ENCODE measurements around the gene PELI2.

PELI2 gene, protein sequence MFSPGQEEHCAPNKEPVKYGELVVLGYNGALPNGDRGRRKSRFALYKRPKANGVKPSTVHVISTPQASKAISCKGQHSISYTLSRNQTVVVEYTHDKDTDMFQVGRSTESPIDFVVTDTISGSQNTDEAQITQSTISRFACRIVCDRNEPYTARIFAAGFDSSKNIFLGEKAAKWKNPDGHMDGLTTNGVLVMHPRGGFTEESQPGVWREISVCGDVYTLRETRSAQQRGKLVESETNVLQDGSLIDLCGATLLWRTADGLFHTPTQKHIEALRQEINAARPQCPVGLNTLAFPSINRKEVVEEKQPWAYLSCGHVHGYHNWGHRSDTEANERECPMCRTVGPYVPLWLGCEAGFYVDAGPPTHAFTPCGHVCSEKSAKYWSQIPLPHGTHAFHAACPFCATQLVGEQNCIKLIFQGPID

DNA sequence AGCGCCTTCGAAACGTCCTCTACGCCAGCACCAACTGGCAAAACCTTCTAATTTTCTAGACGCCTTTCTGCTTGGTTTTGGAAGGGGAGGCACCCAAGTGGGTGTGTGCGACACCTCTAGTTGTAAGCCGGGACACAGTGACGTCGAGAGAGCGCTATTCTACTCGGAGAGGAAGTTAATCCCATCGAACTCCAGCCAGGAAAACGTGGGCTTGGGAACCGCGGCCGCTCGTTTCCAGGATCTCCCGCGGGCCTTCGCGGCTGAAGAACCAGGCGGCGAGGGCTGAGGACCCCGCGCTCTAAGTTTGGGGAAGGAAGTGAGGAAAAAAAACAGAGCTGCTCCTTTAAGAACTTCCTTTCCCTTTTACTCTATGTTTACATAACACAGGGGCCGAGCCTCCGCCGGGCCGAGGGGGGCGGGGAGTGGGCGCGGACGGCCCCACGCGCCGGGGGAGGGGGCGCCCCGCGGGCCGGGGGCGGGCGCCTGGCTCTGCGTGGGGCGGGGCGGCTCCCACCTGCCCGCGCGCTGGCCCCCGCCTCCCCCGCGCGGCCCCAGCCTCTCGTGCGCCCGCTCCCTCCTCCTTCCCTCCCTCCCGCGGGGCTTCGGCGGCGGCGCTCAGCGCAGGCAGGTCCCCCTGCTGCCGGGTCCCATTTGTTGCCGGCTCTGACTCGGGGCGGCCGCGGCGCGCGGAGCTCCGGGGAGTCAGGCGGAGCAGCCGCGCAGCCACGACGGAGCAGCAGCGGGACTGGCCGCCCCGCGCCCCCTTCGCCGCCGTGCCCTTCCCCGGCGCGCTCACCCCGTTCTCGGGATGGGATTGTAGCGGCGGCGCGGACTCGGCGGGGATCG, at the start of gene PELI2:
Gene PELI2, plus strand, starts transcription at position 647 of the 846 bp plus-strand sequence. CDS start 250 bp downstream, outside the sequence.
- peak; percentile 70 for DNase-seq

DNA sequence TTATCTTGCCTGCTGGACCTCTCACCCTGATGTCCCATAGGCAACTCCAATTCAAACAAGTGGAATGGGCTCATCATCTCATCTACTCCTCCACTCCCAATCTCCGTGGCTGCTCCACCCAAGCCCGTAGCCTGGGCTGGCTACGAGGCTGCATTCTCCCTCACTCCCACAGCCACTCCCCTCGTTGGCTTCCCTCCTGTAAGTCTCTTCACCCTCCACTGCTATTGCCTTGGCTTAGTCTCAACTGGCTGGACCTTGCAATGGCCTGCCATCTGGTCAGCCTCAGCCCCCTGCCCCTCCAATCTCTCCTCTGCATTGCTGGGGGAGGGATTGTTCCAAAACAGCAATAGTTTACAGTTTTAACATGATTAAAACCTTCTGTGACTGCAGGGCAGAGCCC, 44.4 kb upstream of the PELI2 start:
- DNase-seq = no peak

DNA sequence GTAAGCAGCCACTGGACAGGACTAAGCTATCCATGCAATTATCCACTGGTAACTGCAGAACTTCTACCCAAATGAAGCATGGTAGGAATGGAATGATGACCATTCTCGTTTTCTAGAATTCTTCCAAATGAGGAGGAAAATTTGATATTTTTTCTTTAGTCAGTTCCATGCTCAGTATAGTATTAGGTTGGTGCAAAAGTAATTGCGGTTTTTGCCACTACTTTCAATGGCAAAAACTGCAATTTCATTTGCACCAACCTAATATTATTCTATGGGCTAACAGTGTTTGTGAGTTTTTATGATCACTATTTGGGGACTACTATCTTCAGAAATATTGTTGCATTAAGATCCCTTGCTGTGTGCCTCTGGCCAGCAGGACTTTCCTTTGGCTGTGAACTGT, 42.9 kb upstream of the PELI2 start:
- DNase-seq = no peak

DNA sequence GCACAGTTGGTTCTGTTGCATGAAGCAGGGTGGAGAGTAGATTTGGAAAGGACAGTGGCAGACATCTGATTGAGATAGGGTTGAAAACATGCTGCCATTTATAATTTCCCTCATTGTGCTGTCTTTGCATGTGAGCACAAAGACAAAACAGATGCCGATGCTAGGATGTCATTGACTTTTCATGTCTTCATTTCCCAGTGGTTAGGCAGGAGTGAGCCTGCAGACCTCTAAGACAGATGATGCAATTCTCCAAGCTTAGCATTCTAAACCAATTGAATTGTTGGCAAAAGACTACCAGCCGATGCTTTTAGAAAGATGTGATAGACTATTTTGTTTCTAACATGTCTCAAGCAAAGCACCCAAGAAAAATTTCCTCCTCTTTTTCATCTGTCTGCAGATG, 37.1 kb upstream of the PELI2 start:
- DNase-seq = no peak

DNA sequence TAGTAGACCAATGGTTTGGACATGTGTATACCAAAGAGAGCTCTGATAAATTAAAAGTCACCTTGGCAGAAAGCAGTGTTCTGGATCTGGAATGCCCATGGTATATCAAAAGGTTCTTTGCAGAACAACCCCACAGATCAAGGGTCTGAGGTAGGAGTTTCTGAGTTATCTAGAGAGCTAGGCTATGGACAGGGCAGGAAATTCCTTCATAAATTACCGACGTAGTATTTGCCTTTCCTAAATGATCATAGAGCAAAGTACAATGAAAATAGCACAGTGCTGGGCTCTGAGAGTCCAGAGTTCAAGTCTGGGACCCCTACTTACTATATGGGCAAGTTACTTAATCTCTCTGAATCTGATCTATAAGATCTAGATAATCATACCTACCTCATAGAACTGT, 35.3 kb upstream of the PELI2 start:
- no peak for DNase-seq

DNA sequence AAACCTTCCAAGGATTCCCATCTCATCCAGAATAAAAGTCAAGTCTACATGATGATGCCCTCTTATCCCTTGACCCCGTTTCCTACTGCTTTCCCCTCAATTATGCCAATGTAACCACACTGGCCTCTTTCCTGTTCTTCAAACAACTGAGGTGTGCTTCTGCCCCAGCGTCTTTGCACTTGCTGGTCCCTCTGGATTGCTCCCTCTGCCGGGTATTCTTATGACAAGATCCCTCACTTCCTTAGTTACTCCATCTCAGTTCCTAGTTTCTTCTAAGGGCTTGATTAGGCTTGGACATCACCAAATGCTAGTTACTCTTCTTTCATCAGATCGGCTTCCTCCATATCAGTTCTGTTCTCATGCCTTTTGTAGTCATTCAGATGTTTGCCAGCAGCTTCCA, 32.7 kb upstream of the PELI2 start:
- DNase-seq = no peak

DNA sequence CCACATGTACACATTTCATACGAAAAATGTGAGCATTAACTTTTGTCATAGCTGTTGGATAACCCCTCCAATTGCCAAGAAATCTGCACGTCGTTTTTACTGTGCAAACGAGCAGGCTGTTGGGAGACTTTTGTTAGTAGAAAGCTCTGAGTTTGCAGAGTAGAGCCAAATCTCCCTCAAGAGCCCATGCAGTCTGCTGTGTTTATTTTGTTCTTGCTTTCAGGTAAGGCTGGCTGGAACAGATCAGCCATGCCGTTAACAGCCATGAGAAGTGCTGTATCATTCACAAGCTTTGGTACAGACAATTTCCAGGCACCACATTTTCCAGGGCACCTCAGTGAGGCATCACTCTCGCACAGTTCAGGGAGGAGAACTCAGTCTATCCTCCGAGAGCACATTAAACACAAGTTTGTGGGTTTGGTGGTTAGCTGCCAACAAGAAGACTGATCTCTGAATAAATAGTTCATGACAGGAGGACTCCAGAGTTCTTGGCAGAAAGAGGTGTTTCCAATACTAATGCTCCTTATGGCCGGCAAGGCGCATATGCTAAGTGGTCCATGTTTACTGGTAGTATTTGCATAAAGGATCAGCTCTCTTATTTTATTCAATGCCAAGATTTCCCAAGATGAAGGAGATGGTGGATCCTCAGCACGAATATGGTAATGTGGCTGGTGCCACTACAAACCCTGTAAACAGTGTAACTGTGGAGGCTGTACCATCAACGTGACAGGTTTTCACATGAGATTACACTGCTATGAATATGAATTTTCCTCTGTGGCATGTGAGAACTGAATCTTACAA, 30.3 kb upstream of the PELI2 start:
- DNase-seq = no peak

DNA sequence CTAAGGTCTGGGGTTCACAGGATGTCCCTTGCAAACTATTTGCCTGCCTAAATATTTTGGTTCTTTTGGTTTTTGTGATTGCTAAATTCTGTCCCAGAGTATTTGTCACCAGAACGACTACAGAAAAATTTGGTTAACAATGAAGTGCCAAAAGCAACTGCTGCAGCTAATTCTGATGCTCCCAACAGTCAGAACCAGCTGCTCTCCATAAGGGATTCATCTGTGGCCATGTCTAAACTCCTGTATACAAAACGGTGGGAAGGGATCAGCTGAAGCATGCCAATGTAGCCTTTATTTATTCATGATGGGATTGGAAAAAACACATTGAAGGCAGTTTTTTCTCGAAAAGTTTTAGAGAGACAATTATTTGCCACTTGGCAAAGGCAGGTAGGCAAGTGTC, 29.3 kb upstream of the PELI2 start:
- no peak for DNase-seq

DNA sequence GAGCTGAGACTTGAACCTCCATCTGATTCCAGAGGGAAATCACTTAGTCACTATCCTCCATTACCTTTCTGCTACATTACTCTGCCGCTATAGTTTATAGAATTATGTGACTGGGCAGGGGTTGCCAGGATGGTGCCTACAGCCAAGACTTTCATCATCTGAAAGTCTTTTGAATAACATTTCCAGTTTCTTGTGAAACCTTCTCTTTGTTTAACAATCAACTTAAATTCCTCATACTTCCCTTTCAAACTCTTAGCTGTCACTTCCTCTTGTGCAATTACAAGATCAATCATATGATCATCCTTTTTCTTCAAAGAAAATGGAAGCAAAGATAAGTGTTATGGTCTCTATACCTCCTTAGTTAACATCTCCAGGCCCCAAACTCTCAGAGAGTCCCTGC, 25.4 kb upstream of the PELI2 start:
- DNase-seq = no peak

DNA sequence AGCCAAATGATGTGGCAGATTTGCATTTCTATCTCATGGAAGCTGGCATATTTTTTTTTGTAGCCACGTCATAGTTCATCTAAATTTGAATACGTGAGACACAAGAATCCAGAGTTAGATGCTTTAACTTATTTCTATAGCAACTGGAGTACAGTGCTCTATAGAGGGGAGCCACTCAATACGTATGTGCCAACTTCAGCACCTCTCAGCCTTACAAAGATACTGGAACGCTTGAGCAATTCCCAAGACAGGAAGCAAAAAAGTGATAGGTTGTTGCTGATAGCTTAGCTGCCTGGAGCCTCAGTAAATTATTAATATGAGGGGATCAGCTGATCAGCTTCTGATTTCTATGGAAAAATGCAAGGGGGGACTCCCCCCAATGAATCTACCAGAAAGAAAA, 24.1 kb upstream of the PELI2 start:
- DNase-seq = no peak

DNA sequence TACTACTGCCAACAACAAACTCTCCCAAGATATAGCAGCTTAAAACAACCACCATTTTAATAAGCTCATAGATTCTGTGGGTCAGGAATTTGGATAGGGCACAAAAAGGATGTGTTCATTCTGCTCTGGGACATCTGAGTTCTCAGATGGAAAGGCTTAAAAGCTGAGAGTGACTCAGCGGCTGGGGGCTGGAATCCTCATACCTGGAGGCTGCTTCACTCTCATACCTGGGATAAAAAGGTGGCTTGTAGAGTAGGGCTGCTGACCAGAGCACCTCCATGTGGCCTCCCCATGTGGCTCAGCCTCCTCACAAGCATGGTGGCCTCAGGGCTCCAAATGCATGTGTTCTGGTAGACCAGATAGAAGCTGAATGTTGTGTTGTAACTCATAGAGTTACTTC, 20.2 kb upstream of the PELI2 start:
- no peak for DNase-seq

DNA sequence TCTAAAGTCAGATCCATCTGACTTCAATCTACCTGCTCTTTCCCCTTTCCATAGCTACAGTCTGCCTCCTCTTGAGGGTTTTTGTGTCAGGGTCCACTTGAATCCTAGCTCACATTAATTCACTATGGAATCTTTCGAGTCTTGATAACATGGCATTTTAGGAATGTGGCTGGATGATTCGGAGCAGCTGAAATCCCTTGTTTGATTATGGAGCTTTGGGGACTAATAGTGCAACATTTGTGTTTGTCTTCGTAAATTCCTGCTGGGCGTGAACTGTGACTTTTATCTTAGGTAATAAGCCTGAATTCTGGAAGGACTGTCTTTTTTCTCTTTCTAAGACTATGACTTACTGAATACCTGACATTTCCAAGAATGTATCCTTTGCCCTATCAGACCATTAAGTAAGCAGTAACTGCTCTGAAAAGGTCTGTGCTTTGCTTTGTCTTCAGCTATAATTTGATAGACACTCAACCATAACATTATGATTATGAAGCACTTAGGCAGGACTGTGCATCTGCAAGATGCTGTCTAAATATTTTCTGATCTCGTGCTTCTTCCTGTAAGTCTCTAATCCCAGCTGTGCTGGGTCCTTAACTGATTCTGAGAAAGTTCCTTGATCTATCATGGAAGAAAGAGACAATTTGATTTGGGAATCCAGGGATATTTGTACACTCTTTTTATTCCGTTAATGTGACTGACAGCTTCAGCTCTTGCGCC, 19.0 kb upstream of the PELI2 start:
- no peak for DNase-seq

DNA sequence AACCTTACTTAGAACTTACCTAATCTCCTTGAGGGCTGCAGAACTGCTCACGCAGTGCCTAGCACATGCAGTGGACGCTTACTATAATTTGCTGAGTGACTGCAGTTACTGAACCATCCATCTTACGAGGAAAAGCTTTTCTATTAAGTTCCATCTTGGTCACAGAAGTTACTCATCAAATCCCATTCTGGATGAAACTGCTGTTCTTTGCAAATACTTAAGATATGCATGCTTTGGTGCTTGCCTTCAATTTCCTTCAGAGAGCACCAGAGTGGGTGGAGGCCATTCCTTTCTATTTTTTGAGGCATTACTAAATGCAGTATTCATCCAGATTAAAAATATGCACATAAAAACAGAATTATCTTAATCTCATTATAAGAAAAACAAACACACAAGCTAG, 17.7 kb upstream of the PELI2 start:
- no peak for DNase-seq

DNA sequence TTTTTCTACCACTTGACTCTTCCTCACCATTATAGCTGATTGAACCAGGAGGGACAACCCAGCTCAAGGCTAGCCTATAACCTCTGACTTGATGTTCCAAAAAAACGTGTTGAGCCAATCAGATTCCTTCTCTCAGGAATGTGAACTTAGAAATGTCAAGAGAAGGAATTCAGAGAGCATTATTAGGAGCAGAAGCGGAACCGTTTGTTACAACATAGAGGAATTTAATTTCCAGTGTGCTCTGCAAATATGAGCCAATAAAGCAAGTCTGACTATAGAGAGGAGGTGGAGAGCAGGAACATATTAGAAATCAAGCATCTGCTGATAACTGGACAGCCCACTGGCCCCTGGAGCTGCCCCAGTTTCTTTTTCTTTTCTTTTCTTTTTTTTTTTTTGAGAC, 15.3 kb upstream of the PELI2 start:
- no peak for DNase-seq

DNA sequence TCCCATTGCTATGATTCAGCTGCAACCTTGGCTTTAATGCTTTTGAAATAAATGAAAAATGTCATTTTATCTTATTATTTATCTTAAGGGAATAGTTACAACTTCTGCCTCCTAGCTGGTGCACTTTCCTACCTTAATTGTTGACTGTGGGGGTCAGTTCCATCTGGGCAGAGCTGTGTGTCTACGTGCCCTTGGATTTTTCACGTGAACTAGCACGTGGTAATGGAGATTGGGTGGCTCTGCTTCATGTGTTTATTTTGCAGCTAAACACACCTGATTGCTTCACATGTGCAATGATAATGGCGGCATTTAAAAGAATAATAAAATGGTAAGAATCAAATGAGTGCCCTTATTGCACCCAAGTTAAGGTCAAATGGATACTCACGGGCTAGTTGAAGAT, 10.6 kb upstream of the PELI2 start:
- no peak for DNase-seq

DNA sequence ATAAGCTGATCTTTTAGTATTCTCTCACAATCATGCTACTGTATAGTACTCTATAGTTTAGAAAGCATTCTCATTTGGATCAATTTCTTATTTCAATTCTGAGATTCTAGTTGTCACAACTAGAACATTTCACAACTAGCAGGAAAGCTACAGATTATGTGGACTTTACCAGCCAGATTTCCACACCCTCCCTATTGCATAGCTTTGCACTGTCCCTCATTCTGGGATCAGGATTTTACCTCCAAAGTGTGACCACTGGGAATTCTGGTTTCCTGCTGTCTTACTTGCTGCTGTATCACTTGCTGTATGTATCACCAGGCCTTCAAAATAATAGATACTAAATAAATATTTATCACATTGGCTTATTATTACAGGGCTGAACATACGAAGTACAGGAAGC, 10.2 kb upstream of the PELI2 start:
- DNase-seq = no peak

DNA sequence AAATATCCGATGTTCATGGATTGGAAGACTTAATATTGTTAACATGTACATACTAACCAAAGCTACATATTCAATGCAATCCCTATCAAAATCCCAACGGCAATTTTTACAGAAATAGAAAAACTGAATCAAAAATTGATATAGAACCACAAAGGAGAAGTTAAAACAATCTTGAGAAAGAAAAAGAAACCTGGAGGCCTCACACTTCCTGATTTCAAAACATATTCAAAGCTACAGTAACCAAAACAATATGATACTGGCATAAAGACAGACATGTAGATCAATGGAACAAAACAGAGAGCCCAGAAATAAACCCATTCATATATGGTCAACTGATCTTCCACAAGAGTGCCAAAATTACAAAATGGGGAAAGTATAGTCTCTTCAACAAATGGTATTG, 5.4 kb upstream of the PELI2 start:
- no peak for DNase-seq

DNA sequence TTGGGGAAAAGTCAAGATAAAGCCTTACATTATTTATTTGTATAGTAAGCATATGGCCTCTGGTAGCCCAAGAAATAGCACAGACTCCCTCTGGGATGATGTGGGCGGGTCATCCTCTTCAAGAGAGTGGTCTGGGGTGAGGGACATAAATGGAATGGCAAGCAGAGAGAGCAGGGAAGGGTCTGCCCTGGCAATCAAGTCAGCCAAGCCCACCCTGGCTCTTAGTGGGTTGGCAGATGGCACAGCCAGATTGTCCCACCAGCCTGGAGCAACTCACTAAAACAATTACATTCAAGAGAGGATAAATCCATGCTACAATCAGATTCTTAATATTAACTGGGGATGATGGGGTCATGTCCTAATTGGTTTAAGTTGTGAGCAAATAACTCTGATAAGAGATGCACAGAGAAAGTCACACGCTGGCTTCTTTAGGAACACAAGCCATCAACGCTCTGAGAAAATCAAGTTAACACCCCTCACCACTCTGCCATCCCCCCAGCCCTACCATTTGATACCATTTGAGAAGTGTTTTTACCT, 2.8 kb upstream of the PELI2 start:
- no peak for DNase-seq

DNA sequence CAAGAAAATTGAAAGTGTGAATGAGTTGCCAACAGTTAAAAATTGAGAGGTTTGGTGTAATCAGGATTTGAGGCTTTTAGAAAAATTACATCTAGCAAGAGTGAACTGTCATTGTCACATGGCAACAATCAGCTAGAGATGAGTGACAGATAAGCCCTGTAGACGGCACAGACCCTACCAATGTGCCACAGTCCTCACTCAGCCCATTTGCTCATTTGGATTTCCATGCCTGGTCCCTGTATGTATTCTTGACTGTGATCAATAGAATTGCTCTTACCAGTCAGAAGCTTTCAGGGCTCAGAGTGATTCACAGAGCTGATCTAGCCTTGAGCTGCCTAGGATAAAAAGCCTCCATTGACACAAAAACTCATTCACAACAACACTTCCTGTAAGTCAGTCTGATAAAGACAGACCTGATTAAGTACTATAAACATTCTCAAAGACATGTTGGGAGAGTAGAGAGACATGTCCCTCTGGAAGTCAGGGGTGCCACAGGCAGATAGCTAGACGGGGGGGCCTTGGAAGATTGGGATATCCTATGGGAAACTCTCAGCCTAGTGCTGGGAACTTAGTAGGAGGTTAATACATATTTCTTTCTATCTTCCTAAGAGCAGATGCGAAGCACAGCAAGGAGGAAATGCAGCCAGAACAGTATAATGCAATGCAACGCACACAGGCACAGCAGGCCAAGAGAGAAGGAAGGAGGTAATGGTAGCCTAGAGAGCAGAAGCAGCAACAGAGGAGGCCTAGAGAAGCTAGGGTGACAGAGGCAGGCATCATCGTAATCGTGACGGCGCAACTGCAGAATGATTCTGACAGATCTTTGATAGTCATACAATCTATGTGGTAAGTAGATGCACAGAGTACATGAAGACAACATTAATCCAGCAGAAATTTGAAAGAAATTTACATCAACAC, 2.0 kb upstream of the PELI2 start:
- no peak for DNase-seq

DNA sequence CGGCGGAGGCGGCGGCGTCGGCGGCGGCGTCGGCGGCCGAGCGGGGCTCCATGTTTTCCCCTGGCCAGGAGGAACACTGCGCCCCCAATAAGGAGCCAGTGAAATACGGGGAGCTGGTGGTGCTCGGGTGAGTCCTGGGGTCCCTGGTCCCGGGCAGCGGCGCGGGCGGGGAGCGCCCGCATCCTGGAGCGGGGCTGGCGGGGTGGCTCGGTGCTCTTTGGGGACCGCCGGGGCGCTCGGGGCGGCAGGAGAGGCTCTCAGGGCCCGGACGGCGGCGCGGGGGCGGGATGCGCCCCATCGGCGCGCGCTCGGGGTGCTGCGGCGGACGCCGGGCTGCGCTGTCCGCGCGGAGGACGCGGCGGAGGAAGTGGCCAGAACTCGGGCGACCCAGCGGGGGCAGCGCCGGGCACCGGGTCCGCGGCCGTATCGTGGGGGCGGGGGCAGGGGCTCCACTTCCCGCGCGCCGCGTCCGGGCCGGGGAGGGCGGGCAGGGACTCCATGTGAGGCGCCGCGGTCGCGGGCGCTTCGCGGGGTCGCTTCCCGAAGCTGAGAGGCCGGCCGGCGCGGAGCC, 485 bp downstream of the PELI2 start:
- no peak for DNase-seq
